AG04449 (cell line): ENCODE results near the gene PROKR1.

ENCODE experiments used
- CTCF ChIA-PET: fragments of 350-600 bp; formaldehyde crosslinking; extraction: SDS; loops from one replicate; lab custom pipeline; 2021; ENCODE audit warnings: antibody characterized with exemption; lab: Yijun Ruan, JAX
- POLR2A ChIA-PET: fragments of 400-600, 350-600 bp; formaldehyde crosslinking; extraction: SDS; loops from one replicate; lab custom pipeline; 2020; ENCODE audit warnings: antibody characterized with exemption, inconsistent platforms; lab: Yijun Ruan, JAX
- DNase-seq: peaks from one replicate; pipeline ENCODE4 v3.0.0-alpha.2; 2010; ENCODE audit warnings: low read depth, low spot score
- H3K4me3 ChIP-seq: 2 replicates; pipeline ENCODE4 v1.5.1; 2011; ENCODE audit warnings: low read depth, mild to moderate bottlenecking, control low read depth, low read length
- TF ChIP-seq, protein P1 (sequence below): IDR thresholded peaks from one replicate; pipeline ENCODE4 v1.5.1; 2011; ENCODE audit warnings: mild to moderate bottlenecking, moderate library complexity, low read length, control low read depth, inconsistent platforms; ENCODE audit not compliant: insufficient read depth; ENCODE audit errors: missing control alignments

PROKR1 gene

DNA sequence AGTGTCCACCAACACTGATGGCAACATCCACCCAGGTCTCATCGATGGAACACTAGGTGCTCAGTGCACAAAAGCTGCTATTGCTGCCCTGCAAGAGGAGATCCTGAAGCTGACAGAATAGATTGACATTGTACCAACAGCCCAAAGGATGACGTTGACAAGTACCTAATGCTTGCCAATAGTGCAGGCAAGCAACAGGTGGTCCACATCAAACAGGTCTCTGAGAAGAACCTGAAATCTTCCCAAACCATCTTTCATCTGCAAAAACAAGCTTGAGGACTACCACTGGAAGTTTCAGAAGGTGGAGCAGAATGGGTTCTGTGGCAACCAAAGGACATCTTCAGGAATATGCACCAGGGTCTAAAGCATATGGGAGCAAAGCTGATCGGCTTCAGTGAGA is 15.8 kb upstream of the PROKR1 start:
- CTCF ChIA-PET: no interaction called here
- TF ChIP-seq, protein P1, sequence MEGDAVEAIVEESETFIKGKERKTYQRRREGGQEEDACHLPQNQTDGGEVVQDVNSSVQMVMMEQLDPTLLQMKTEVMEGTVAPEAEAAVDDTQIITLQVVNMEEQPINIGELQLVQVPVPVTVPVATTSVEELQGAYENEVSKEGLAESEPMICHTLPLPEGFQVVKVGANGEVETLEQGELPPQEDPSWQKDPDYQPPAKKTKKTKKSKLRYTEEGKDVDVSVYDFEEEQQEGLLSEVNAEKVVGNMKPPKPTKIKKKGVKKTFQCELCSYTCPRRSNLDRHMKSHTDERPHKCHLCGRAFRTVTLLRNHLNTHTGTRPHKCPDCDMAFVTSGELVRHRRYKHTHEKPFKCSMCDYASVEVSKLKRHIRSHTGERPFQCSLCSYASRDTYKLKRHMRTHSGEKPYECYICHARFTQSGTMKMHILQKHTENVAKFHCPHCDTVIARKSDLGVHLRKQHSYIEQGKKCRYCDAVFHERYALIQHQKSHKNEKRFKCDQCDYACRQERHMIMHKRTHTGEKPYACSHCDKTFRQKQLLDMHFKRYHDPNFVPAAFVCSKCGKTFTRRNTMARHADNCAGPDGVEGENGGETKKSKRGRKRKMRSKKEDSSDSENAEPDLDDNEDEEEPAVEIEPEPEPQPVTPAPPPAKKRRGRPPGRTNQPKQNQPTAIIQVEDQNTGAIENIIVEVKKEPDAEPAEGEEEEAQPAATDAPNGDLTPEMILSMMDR: no peak
- POLR2A ChIA-PET: no interaction called here
- H3K4me3 ChIP-seq: no peak overlapping the region
- DNase-seq: no peak

DNA sequence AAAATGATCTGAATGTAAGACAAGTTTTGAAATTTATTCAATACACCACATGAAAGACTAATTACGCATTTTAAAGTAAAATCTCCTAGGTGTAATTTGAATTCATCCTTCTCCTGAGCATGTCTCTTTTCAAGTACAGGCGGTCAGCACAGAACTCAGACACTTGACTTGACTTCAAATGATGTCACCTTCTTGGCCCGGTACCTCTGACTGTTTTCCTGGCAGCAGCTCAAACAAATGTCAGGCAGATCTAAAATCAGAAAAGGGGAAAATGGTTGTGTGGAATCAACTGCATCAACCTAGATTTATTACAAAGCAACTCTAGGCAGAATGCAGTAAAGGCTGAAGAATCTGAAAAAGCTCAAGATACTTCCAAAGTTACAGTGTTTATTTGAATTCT is 11.4 kb upstream of the PROKR1 start:
- H3K4me3 ChIP-seq: no peak overlapping the region
- ChIA-PET POLR2A (no interaction called here), CTCF (no interaction called here)
- no peak for DNase-seq
- TF ChIP-seq, protein P1: no peak

DNA sequence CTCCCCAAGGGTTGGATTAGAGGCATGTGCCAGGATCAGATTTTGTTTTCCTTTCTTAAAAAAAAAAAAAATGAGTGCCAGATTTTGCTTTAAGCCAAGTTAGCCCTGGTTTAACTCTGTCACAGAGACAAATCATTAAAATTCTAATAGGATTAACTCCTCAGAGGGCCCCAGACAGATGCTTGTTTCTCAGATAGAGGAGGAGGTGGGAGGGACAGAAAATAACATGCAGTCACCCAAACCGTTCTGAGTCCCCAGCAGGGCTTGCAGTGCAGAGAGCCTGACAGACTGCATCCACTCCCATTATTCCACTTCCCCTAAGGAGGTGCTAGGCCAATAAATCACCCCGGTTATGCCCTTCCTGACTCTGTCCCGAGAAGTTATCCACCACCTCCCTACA is 6.3 kb upstream of the PROKR1 start:
- no peak for DNase-seq
- TF ChIP-seq, protein P1: no peak
- no peak overlapping the region for H3K4me3 ChIP-seq
- ChIA-PET POLR2A (no interaction called here), CTCF (no interaction called here)

DNA sequence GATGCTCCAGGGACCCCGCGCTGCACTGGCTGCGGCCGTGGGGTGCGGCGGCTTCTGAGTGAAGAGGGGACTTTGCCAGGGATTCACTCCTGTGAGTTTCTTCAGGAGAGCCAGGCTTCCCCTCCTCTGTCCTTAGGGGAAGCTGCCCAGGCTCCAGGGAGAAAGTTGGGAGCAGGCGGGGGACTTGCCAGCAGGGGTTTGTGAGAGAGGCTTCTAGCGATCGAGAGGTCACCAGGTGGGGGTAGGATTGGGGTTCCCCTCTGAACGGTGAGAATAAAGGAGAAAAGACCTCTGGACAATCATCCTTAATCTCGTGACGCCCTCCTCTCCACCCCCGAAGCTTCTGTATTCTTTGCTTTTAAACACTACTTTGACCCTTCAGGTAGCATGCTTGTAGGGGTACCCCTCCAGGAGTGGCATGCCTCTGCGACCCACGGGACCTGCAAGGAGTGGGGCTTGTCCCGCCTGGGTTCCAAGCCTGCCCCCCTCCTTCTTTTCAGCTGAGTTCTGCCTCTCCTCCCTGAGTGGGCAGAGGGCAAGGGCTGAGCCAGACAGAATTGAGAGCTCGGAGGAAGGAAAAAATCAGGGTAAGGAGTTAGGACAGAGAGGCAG is 601 bp downstream of the PROKR1 start:
- DNase-seq: no peak
- ChIA-PET CTCF (interaction anchor here (0.8 kb wide), 1 partner anchor 65 kb away, joined by 4 read pairs; no protein-coding TSS in a partner anchor), POLR2A (no interaction called here)
- TF ChIP-seq, protein P1: no peak
- H3K4me3 ChIP-seq: peak overlapping the region; percentile 38

DNA sequence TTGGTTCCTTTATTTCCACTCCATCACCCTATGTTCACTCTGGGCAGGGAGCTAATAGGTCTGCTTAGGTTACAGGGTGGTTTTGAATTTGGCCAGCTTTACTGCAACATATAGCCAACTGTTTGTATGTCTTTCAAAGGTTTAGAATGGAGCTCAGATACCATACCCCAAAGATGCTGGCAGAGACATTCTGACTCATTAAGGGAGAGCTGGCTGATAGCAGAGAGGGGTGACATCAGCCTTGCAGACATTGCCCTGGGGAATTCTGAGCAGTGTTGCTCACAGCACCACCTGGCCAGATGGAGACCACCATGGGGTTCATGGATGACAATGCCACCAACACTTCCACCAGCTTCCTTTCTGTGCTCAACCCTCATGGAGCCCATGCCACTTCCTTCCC is 2.1 kb downstream of the PROKR1 start:
- no peak overlapping the region for H3K4me3 ChIP-seq
- ChIA-PET CTCF (no interaction called here), POLR2A (no interaction called here)
- no peak for DNase-seq
- TF ChIP-seq, protein P1: no peak

DNA sequence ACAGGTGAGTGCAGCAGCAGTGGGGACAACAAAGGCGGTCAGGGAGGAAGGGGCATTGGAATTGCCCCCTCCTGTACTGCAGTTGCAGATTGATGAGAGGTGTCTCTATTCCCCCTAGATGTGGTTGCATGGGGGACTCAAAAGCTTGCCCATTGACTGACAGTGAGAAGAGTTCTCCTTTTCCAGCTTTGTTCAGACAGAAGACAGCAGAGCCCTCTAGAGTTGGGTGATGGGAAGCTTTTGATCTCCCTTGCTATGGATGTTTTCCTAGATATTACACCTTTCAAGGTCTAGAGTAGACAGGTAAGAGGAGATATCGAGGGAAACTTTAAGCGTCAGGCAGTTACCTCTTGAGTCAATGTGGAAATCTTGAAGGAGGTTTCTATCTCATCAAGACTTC is 2.9 kb downstream of the PROKR1 start:
- ChIA-PET CTCF (no interaction called here), POLR2A (no interaction called here)

More for the DNA sequence above, 2.9 kb downstream of the PROKR1 start:
- TF ChIP-seq, protein P1: no peak
- DNase-seq: no peak
- H3K4me3 ChIP-seq: no peak overlapping the region
